CD4-positive, alpha-beta T cell (primary cell): ENCODE data around the gene APBB1. TPM values are rescaled to one million over a fixed set of nuclear protein-coding genes. Genes with fewer than 3 reads are reported as not detected.
A peak's percentile ranks its signal among the peaks of the same experiment; 100 is the strongest.

Experiments used
- ATAC-seq: fragments of 200-7000 bp; cut with Tn5 transposase; one replicate; pipeline ENCODE4 v1.10.0; 2022; ENCODE audit warnings: mild to moderate bottlenecking; ENCODE audit not compliant: poor library complexity
- CTCF ChIA-PET: fragments of 350-600 bp; sonication (Branson Sonifier 250); formaldehyde crosslinking; loops from one replicate; lab custom pipeline; 2021; ENCODE audit warnings: antibody characterized with exemption, inconsistent platforms; lab: Charles Lee
- POLR2A ChIA-PET: fragments of 350-600 bp; sonication (Branson Sonifier 250); formaldehyde crosslinking; loops from one replicate; lab custom pipeline; 2021; ENCODE audit warnings: antibody characterized with exemption, inconsistent platforms; lab: Charles Lee
- DNase-seq, 14 experiments: peaks; one replicate each; pipeline ENCODE4 v3.0.0-alpha.2; 2013 to 2020; ENCODE audit warnings: mixed read lengths in 2 of 14
- H3K27ac ChIP-seq, 2 donors: one replicate each; pipeline versions ENCODE4 v1.5.1 to v1.7.0; 2013; ENCODE audit warnings: low read length in 2 of 2, low read depth in 1 of 2, mild to moderate bottlenecking in 1 of 2
- H3K27me3 ChIP-seq, 2 experiments: 1 replicate in 1 of 2; 2 replicates in 1 of 2; pipeline versions ENCODE4 v1.6.1 to v1.7.0; 2013; ENCODE audit warnings: low read length in 2 of 2, control low read depth in 1 of 2, mild to moderate bottlenecking in 1 of 2, moderate library complexity in 1 of 2; ENCODE audit not compliant: insufficient read depth in 2 of 2, control insufficient read depth in 1 of 2
- H3K36me3 ChIP-seq: one replicate; pipeline ENCODE4 v1.6.1; 2013; ENCODE audit warnings: low read length, control low read depth; ENCODE audit not compliant: insufficient read depth
- H3K4me1 ChIP-seq: one replicate; pipeline ENCODE4 v1.6.1; 2013; ENCODE audit warnings: low read length, control low read depth; ENCODE audit not compliant: insufficient read depth
- H3K4me3 ChIP-seq: one replicate; pipeline ENCODE4 v1.5.1; 2013; ENCODE audit warnings: mild to moderate bottlenecking, low read length, moderate library complexity
- H3K9me3 ChIP-seq, 2 experiments: 1 replicate in 1 of 2; 2 replicates in 1 of 2; pipeline versions ENCODE4 v1.6.1 to v1.7.0; 2013; ENCODE audit warnings: low read length in 2 of 2, mild to moderate bottlenecking in 2 of 2, control low read depth in 1 of 2, moderate library complexity in 1 of 2; ENCODE audit not compliant: control insufficient read depth in 1 of 2, insufficient read depth in 1 of 2
- H3K27ac Mint-ChIP-seq: one replicate; pipeline ENCODE4 v1.8.0; 2020; ENCODE audit warnings: mixed read lengths
- H3K27me3 Mint-ChIP-seq: one replicate; pipeline ENCODE4 v1.8.0; 2021; ENCODE audit warnings: mixed read lengths
- H3K36me3 Mint-ChIP-seq: one replicate; pipeline ENCODE4 v1.8.0; 2021; ENCODE audit warnings: low read depth, mixed read lengths
- H3K4me1 Mint-ChIP-seq: one replicate; pipeline ENCODE4 v1.8.0; 2021; ENCODE audit warnings: low read depth, mixed read lengths
- H3K4me3 Mint-ChIP-seq: one replicate; pipeline ENCODE4 v1.8.0; 2020; ENCODE audit warnings: mild to moderate bottlenecking, mixed read lengths
- H3K9me3 Mint-ChIP-seq: one replicate; pipeline ENCODE4 v1.8.0; 2020; ENCODE audit warnings: mixed read lengths
- CTCF ChIP-seq: fragments of 200-600 bp; IDR thresholded peaks from one replicate; pipeline ENCODE4 v1.8.0; 2022; ENCODE audit warnings: antibody characterized with exemption, mild to moderate bottlenecking
- intact Hi-C, 2 experiments: fragments of 100-400 bp; cut with DNase I in 1 of 2; cut with micrococcal nuclease in 1 of 2; formaldehyde crosslinking; loops; one replicate each; pipeline versions ENCODE4 v1.15.1 to v1.9.0; 2023 to 2025; cut with DNase I, micrococcal nuclease
- total RNA-seq, 174 experiments: library from RNA in 2 of 174; stranded (reverse) in 2 of 174; gene quantifications; one replicate each; pipeline ENCODE4 v1.2.3 and lab custom pipeline; 2021 to 2026

The APBB1 gene
- total RNA-seq, 2 experiments from 2014 or later, result 182 to 184 TPM

- Histone ChIP-seq H3K4me1 (peaks cover 85% of the 10 kb centered on the region), H3K27ac (peak overlapping the region in 1 of 2 donors; percentile 47), H3K27me3 (no peaks in the 10 kb centered on the region), H3K4me3 (no peak overlapping the region), H3K36me3 (peaks cover 32% of the 10 kb centered on the region), H3K9me3 (no peaks in the 10 kb centered on the region)
- intact Hi-C loops, result loop anchor here (5.0 to 10.0 kb wide), 4 partner anchors 34 to 1103 kb away; partner anchors contain the start of genes CNGA4 (in 1 of the 2), FHIP1B (in 1 of the 2), PPFIBP2 (in 1 of the 2) and TAF10 (in 1 of the 2)
- ChIA-PET CTCF (interaction anchor here (0.8 kb wide), 1 partner anchor 32 kb away, joined by 3 read pairs; no protein-coding TSS in a partner anchor), POLR2A (interaction anchor here (1.0 to 4.4 kb wide), 2 partner anchors 9 to 22 kb away, joined by 4 to 134 read pairs; partner anchors contain the start of gene SMPD1)
- H3K4me1 Mint-ChIP-seq, result peaks cover 35% of the 10 kb centered on the region
- no peak for DNase-seq
- TF ChIP-seq CTCF, result no peak
- no peak overlapping the region for H3K4me3 Mint-ChIP-seq
- peaks cover 46% of the 10 kb centered on the region for H3K36me3 Mint-ChIP-seq
- no peaks in the 10 kb centered on the region for H3K27me3 Mint-ChIP-seq
- no peak overlapping the region for H3K27ac Mint-ChIP-seq
- ATAC-seq, result no peak
- no peaks in the 10 kb centered on the region for H3K9me3 Mint-ChIP-seq
These were observed 7.3 kb downstream of the APBB1 start for GRCh38 chr11:6411594-6412031.

GRCh38 chr11:6410695-6411430 is 8.0 kb downstream of the APBB1 start:
- H3K27me3 ChIP-seq, result no peaks in the 10 kb centered on the region
- TF ChIP-seq CTCF, result no peak
- peaks cover 43% of the 10 kb centered on the region for H3K4me1 Mint-ChIP-seq
- intact Hi-C loops, result loop anchor here (5.0 to 10.0 kb wide), 4 partner anchors 34 to 1104 kb away; partner anchors contain the start of genes CNGA4 (in 1 of the 2), FHIP1B (in 1 of the 2), PPFIBP2 (in 1 of the 2) and TAF10 (in 1 of the 2)
- H3K36me3 Mint-ChIP-seq, result peaks cover 53% of the 10 kb centered on the region
- no peaks in the 10 kb centered on the region for H3K9me3 Mint-ChIP-seq
- H3K27me3 Mint-ChIP-seq, result no peaks in the 10 kb centered on the region
- H3K27ac ChIP-seq, result peak overlapping the region in 1 of 2 donors; percentile 47
- H3K9me3 ChIP-seq, result no peaks in the 10 kb centered on the region
- peaks cover 84% of the 10 kb centered on the region for H3K4me1 ChIP-seq
- ChIA-PET CTCF (interaction anchor here (1.1 to 1.8 kb wide), 3 partner anchors 9 to 33 kb away, joined by 3 to 5 read pairs (median 4); no protein-coding TSS in a partner anchor), POLR2A (interaction anchor here (0.8 to 4.4 kb wide), 3 partner anchors 8 to 21 kb away, joined by 3 to 134 read pairs (median 8); partner anchors contain the start of genes APBB1 and SMPD1)
- no peak overlapping the region for H3K4me3 ChIP-seq
- DNase-seq (no peak), ATAC-seq (no peak)
- H3K27ac Mint-ChIP-seq, result no peak overlapping the region
- peak overlapping the region; percentile 6 for H3K4me3 Mint-ChIP-seq
- H3K36me3 ChIP-seq, result peaks cover 32% of the 10 kb centered on the region

GRCh38 chr11:6406370-6406769 is 12.5 kb downstream of the APBB1 start:
- intact Hi-C loops, result no loop called here
- Histone ChIP-seq H3K9me3 (no peaks in the 10 kb centered on the region), H3K4me1 (peaks cover 88% of the 10 kb centered on the region), H3K27ac (peak overlapping the region in 1 of 2 donors; percentile 91), H3K27me3 (no peaks in the 10 kb centered on the region), H3K36me3 (peaks cover 33% of the 10 kb centered on the region), H3K4me3 (no peak overlapping the region)
- no peak for DNase-seq
- H3K27me3 Mint-ChIP-seq, result no peaks in the 10 kb centered on the region
- ATAC-seq, result no peak
- peaks cover 81% of the 10 kb centered on the region for H3K4me1 Mint-ChIP-seq
- H3K9me3 Mint-ChIP-seq, result no peaks in the 10 kb centered on the region
- peak overlapping the region; percentile 62 for H3K4me3 Mint-ChIP-seq
- ChIA-PET CTCF (interaction anchor here (1.2 to 2.2 kb wide), 2 partner anchors 27 to 37 kb away, joined by 7 to 8 read pairs; no protein-coding TSS in a partner anchor), POLR2A (interaction anchor here (0.6 to 8.6 kb wide), 4 partner anchors 6 to 1581 kb away, joined by 3 to 253 read pairs (median 148); partner anchors contain the start of genes APBB1, EIF3F and SMPD1)
- H3K36me3 Mint-ChIP-seq, result peaks cover 68% of the 10 kb centered on the region
- TF ChIP-seq CTCF, result no peak
- peak overlapping the region; percentile 97 for H3K27ac Mint-ChIP-seq
